CD4-positive, alpha-beta T cell treated with Interleukin-12 subunit alpha and Interleukin-12 subunit beta, for 1 hour (primary cell): ENCODE measurements around the gene ACVR1.
"Not testable (repeated sequence)": the region's sequence is repeated elsewhere in the genome, so short reads cannot be mapped to it uniquely, and the experiment has no call there.

Source experiments
- DNase-seq: peaks from one replicate; pipeline ENCODE4 v3.0.0-alpha.2; 2020

ACVR1 gene

DNA sequence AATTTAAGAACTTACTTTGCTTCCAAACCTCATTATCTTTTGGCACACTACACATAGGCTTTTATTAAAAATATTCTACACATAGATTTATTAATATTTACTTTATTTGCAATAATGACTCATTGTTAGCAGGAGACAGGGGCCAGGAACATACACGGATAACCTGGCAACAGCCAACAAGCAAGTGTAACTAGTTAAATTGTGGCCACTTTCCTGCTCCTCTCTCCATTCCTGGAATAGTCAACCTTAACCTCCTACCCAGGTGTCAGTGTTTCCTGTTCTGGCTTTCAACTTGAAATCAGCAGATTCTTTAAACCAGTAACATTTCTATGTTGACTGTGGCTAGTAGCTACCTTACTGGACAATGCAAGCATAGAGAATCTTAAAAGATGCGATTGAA lies 26.5 kb downstream of the ACVR1 start:
- no peak for DNase-seq

- no peak for DNase-seq
Observed at GRCh38 chr2:157848213-157848612, 27.9 kb downstream of the ACVR1 start.

DNA sequence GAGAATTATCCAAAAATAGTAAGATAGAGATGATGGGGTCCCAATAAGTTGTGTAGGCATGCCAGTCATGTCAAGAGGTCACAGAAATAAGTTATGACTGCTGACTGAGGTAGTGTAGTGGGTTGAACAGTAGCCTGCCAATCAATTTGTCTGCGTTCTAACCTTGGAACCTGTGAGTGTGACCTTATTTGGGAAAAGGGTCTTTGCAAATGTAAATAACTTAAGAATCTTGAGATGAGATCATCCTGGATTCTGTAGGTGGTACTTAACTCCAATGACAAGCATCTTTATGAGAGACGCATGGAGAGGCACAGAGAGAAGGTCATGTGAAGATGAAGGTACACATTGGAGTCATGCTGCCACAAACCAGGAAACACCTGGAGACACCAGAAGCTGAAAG lies 31.0 kb downstream of the ACVR1 start:
- DNase-seq, result no peak

DNA sequence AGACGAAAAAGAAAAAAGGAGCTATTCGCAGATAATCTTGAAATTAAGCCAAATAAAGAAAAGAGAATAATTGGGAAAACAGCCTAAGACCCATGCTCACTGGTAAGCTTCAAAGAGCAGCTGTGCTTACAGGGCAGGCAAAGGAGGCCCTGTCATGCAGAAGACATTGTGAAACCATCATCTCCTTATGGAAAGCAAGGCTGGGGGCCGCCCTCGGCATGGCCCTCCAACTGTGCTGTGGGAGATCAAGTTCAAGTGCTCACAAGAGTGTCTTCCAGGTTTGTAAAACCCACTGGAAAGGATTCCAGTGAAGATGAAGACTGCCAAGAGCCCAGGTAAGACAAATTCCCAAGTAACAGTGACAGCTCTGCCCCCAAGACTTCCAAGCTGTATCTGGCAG lies 32.2 kb downstream of the ACVR1 start:
- no peak for DNase-seq

DNA sequence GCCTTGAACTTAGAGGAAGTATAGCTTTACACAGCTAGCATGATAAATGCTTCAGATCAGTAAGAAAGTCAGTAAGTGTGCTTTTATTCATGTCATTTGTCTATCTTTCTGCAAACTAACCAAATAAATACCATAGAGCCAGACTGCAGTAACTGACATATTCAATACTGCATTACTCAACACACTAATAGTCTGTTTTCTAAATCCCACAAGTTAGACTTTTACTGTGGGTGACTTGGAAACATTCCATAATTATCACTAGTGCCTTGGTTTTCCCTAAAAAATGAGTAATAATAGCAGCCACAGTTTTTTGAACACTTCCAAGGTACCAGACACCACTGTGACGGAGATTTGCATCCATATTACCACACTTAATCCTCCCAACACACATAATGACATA lies 33.0 kb downstream of the ACVR1 start:
- DNase-seq, result no peak

DNA sequence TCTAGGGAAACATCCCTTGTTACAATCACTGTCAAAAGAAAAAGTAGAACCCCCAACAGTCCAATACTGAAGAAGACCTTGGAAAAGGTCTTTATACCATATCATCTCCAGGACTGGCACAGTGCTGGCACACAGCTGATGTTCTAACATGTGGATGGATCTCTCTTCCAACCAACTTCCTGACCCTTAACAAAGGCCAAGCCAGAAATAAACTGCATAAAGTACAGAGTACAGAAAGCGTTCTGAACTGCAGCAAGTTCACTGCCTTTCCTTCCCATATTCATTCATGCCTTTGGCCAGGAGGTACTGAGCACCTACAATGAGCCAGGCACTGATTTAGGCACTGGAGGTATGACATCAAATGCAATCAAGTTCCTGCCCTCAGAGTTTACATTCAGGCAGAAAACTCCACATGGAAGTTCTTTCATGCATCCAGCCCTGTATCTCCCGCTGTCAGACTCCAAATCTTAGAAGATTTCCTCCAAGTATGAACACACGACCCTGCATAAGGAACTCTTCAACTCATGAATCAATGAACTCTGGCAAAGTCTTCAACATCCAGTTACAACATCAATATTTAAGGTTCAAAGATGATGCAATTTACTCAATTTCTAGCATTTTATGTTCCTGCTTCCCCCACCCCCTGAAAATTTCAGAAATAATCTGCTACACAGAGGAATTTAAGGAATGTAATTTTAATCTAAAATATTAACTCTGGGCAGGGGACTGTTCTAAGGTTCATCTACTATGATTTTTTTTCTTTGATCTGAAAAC lies 33.8 kb downstream of the ACVR1 start:
- DNase-seq, result no peak

- DNase-seq, result no peak
Observed at GRCh38 chr2:157841485-157841884, 34.6 kb downstream of the ACVR1 start.

DNA sequence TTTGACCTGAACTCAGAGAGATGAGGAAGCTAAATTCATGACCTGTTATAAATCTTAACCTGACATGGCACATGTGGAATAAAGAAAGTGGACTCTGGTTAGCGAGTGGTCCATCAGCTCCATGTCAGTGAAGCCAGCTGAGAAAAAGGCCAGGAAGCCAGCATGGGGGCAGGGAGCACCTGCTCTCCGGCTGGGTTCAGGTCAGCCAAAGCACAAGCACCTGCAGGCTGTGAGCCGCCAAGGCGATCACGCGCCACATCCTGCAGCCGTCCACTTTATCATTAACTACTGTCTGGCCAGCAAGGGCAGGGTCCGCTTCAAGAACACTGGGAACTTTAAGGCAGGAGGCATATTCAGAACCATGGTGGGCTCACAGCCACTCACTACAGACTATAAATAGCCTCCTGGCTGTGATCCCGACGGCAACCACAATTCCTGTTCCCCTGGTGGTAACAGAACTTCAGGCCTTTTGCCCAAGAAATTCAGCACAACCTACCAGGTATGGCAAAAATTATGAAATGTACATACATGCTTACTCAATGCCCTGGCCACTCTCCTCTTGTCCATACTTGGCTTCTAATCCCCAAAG lies 35.5 kb downstream of the ACVR1 start:
- DNase-seq, result no peak

GRCh38 chr2:157839822-157840221 lies 36.3 kb downstream of the ACVR1 start:
- no peak for DNase-seq

DNA sequence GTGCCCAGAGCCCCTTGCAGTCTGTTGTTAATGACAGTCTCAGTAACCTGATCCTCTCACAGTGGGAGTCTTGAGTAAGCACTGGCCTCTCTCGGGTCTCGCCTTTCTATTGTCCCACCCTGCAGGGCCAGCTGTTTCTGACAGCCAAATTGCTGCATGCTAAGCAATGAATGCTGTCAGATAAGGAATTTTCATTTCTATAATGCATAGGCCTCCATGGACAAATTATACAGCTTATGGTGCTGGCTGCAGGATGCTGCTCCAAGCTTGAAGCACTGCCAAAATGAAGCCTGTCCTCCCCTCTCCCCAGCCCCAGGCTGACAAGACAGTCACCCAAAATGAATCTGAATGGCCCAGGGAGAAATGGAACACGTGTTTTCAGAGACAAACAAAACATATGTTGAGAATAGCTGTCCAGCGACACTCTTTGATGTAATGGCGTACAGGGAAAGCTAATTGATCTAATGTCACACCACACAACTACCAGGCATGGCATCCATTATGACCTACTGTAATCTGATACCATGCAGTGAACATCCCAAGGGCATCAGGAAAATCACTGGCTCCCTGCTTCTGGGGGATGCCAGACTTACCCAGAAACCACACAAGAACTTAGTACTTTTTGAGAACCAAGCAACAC lies 36.8 kb downstream of the ACVR1 start:
- no peak for DNase-seq

DNA sequence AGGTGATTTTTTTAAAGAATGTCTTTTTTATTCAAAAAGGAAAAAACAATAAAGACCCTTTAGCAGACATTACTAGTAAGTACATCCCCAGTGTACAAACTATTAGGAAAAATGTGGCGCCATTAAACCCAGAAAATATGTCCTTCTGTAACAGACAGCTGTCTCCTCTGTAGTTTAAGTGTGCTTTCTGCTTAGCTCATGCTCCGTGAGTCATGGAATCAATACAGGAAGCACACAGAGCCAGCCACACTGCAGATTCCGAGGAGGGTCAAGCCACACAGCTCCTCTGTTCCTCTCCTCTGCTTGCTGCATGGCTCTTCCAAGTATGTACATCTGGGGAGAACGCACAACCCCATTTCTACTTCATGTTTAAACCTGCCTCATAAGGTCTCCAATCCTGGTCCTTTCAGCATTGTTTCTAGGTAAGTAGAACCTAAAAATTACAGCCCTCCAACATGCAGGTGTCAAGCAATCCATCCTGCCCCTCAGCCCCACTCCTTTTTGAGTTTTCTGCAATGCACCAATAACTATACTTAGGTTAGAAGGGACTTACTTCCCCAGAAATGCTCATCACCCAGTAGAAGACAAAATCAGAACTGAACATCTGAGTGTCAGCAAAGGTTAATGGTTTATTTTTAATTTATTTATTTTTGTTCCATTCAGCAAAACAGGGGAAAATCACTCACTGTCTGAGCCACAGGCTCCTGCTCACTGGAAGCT lies 37.5 kb downstream of the ACVR1 start:
- DNase-seq, result no peak

GRCh38 chr2:157837851-157838441 lies 38.2 kb downstream of the ACVR1 start:
- no peak for DNase-seq

- DNase-seq, result no peak
Observed at GRCh38 chr2:157836531-157836930, 39.6 kb downstream of the ACVR1 start.

DNA sequence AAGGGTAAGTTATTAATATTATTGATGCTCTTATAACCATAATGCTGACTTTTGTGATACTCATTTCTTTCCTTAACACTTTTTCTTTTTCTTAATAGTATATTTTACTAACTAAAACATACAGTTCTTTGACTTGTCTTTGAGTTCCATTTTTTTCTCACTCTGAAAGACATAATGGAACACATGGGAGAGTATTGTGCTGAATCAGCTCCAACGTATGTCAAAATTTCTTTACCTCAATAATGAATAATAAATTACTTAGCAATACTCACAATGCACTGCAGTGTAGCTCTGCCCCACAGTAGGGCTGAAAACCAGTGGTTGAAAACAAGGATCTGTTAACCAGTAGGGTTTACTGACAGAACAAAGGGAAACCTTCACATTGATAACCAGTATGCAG lies 40.7 kb downstream of the ACVR1 start:
- DNase-seq, result no peak

DNA sequence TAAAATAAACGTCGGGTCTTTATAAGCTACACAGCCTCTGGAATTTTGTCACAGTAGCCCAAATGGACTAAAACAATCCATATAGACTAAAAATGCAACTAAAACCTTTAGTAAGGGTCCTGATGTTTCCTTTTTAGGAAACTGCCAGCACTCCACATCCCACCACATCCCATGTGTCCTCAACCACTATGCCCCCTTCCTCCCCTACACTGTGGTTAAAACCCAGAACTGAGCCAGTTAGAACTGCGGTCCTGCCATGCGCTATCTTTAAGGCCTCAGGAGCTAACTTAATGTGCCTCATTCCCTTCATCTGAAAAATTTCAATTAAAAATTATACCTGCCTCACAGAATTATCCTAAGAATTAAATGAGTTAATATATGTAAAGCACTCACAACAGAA lies 41.1 kb downstream of the ACVR1 start:
- DNase-seq, result no peak

- no peak for DNase-seq
Observed at GRCh38 chr2:157833721-157834120, 42.4 kb downstream of the ACVR1 start.

GRCh38 chr2:157831573-157832315 lies 44.4 kb downstream of the ACVR1 start:
- no peak for DNase-seq

DNA sequence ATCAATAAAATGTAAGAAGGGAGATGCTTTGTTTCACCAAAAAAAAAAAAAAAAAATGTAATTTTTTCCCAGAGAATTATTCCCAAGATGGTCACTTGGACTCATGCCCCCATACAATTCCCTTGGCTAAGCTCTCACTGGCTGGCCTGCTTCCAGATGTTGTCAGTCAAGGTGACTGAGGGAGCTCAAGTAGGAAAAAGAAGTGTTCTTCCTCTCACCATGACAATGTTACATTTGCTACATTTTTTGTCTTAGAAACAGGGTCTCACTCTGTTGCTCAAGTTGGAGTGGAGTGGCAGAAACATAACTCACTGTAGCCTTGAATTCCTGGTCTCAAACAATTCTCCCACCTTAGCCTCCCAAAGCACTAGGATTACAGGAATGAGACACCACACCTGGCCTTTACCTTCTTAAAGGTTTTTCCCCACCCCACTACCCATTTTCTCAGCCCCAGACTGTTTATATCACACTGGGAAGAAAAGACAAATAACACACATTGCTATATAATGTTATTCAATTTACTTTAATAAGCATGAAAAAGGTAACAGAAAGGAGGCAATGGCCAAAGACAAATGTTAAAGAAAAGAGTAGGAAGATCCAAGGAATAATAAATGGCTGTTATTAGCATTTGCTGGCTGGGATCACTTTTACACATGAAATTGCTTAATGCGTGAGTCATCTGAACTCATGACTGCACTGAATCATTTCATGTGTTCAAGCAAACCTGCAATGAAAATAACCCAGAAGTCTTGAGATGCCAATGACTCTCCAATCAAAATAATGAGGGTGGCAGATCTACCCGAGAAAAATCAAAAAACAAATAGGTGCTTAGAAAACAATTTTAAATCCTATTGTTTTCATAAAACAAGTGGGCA lies 45.2 kb downstream of the ACVR1 start:
- DNase-seq, result no peak

GRCh38 chr2:157830266-157830665 lies 45.9 kb downstream of the ACVR1 start:
- no peak for DNase-seq

DNA sequence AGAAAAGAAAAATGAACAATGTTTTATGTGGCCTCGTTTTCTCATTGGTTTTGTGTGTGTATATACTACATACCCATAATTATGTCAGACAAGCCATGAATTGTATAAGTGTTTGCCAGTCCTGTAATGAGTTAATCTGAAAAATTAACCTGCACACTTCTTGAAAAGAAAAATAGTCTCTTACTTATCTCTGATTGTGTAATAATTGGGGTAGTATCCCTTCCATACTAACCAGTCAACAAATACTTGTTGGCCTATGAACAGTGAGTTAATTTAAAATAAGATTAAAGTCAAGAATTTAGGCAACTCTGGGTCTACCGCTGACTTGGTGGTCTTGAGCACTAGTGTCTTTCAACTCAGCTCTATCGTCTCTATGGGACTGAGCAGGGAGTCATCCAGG lies 48.8 kb downstream of the ACVR1 start:
- DNase-seq, result no peak

DNA sequence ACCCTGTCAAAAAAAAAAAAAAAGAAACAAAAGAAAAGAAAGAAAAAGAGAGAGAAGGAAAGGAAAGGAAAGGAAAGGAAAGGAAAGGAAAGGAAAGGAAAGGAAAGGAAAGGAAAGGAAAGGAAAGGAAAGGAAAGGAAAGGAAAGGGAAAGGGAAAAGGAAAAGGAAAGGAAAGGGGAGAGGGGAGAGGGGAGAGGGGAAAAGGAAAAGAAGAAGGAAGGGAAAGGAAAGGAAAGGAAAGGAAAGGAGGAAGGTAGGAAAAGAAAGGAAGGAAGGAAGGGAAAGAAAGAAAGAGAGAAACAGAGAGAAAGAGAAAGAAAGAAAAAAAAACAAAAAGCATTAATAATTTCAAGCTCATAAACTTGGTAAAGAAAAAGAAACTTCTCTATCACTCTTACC lies 49.5 kb downstream of the ACVR1 start:
- DNase-seq, result not testable (repeated sequence)

DNA sequence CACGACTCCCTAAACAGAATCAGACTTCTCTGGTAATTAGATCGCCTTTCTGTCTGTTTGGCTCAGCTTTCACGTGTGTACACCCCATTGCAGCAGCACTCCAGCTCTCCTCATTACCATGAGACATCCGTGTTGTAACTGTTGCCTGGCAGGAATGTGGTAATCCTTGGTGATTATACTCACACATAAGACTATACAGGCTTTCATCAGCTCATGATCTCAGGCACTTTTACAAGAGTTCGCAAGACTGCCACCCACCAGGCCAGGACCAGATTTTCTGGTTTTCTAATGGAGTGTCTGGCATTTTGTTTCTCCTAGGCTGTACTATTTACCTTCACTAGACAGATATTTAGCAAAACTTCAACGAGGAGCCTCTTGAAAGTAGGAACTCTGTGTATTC lies 50.2 kb downstream of the ACVR1 start:
- DNase-seq, result no peak
